Measurements from ENCODE around the gene HTR7.
A peak's percentile ranks its signal among the peaks of the same experiment; 100 is the strongest.

HTR7 gene

GRCh38 chr10:90866050-90866598 lies 8.3 kb upstream of the HTR7 start:
- Histone ChIP-seq H2AFZ (ENCODE audit: low read length) (no peak overlapping the region), H3K4me1 (ENCODE audit: insufficient read depth, low read length, severe bottlenecking) (no peaks in the 10 kb centered on the region), H3K4me3 (ENCODE audit: low read depth, low read length, poor library complexity, severe bottlenecking) (no peak overlapping the region)

GRCh38 chr10:90865401-90865800 lies 7.6 kb upstream of the HTR7 start:
- H3K79me2 ChIP-seq (ENCODE audit: insufficient read depth, low read length): no peaks in the 10 kb centered on the region
- H3K4me3 ChIP-seq (ENCODE audit: low read depth, low read length, poor library complexity, severe bottlenecking): no peak overlapping the region
- H3K36me3 ChIP-seq (ENCODE audit: insufficient read depth, low read length): no peaks in the 10 kb centered on the region; the same call in 1 of the 2 replicates
- H4K20me1 ChIP-seq (ENCODE audit: insufficient read depth, low read length): no peaks in the 10 kb centered on the region
- no peaks in the 10 kb centered on the region for H3K27me3 ChIP-seq (ENCODE audit: insufficient read depth, low read length)
- no peak overlapping the region for H3K9ac ChIP-seq (ENCODE audit: low read length)
- H2AFZ ChIP-seq (ENCODE audit: low read length): no peak overlapping the region
- H3K9me3 ChIP-seq (ENCODE audit: low read length): 0 out of 2 replicates have a peak, but pooled peaks cover 4% of the 10 kb centered on the region
- H3K9me2 ChIP-seq (ENCODE audit: low read depth, low read length): no peaks in the 10 kb centered on the region
- H3K4me2 ChIP-seq (ENCODE audit: low read length): no peak overlapping the region
- TF ChIP-seq, protein P1, sequence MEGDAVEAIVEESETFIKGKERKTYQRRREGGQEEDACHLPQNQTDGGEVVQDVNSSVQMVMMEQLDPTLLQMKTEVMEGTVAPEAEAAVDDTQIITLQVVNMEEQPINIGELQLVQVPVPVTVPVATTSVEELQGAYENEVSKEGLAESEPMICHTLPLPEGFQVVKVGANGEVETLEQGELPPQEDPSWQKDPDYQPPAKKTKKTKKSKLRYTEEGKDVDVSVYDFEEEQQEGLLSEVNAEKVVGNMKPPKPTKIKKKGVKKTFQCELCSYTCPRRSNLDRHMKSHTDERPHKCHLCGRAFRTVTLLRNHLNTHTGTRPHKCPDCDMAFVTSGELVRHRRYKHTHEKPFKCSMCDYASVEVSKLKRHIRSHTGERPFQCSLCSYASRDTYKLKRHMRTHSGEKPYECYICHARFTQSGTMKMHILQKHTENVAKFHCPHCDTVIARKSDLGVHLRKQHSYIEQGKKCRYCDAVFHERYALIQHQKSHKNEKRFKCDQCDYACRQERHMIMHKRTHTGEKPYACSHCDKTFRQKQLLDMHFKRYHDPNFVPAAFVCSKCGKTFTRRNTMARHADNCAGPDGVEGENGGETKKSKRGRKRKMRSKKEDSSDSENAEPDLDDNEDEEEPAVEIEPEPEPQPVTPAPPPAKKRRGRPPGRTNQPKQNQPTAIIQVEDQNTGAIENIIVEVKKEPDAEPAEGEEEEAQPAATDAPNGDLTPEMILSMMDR (IDR thresholded peaks at IDR 0.05; ENCODE audit: low read length): peak; percentile 19; the same call in 1 of the 2 replicates
- TF ChIP-seq EZH2 (IDR thresholded peaks at IDR 0.05; ENCODE audit: borderline replicate concordance, low read length): no peak
- H3K27ac ChIP-seq (ENCODE audit: low read depth, low read length, poor library complexity, severe bottlenecking): no peak overlapping the region
- no peaks in the 10 kb centered on the region for H3F3A ChIP-seq (ENCODE audit: insufficient read depth, low read length)
- H3K4me1 ChIP-seq (ENCODE audit: insufficient read depth, low read length, severe bottlenecking): no peaks in the 10 kb centered on the region

More at GRCh38 chr10:90866050-90866598, 8.3 kb upstream of the HTR7 start:
- no peaks in the 10 kb centered on the region for H4K20me1 ChIP-seq (ENCODE audit: insufficient read depth, low read length)
- H3K27me3 ChIP-seq (ENCODE audit: insufficient read depth, low read length): no peaks in the 10 kb centered on the region
- H3K27ac ChIP-seq (ENCODE audit: low read depth, low read length, poor library complexity, severe bottlenecking): no peak overlapping the region
- H3K36me3 ChIP-seq (ENCODE audit: insufficient read depth, low read length): no peaks in the 10 kb centered on the region; the same call in 1 of the 2 replicates
- TF ChIP-seq EZH2 (IDR thresholded peaks at IDR 0.05; ENCODE audit: borderline replicate concordance, low read length): no peak
- TF ChIP-seq, protein P1 (IDR thresholded peaks at IDR 0.05; ENCODE audit: low read length): no peak
- no peaks in the 10 kb centered on the region for H3F3A ChIP-seq (ENCODE audit: insufficient read depth, low read length)
- 0 out of 2 replicates have a peak, but pooled peaks cover 4% of the 10 kb centered on the region for H3K9me3 ChIP-seq (ENCODE audit: low read length)
- H3K9ac ChIP-seq (ENCODE audit: low read length): no peak overlapping the region
- H3K9me2 ChIP-seq (ENCODE audit: low read depth, low read length): no peaks in the 10 kb centered on the region
- H3K79me2 ChIP-seq (ENCODE audit: insufficient read depth, low read length): no peaks in the 10 kb centered on the region
- no peak overlapping the region for H3K4me2 ChIP-seq (ENCODE audit: low read length)

GRCh38 chr10:90862908-90863514 lies 5.2 kb upstream of the HTR7 start:
- no peak overlapping the region for H3K4me3 ChIP-seq (ENCODE audit: low read depth, low read length, poor library complexity, severe bottlenecking)
- no peaks in the 10 kb centered on the region for H3K79me2 ChIP-seq (ENCODE audit: insufficient read depth, low read length)
- H3K27me3 ChIP-seq (ENCODE audit: insufficient read depth, low read length): no peaks in the 10 kb centered on the region
- no peaks in the 10 kb centered on the region for H4K20me1 ChIP-seq (ENCODE audit: insufficient read depth, low read length)
- H3K9me3 ChIP-seq (ENCODE audit: low read length): no peaks in the 10 kb centered on the region
- H3K27ac ChIP-seq (ENCODE audit: low read depth, low read length, poor library complexity, severe bottlenecking): no peak overlapping the region
- H3K4me2 ChIP-seq (ENCODE audit: low read length): no peak overlapping the region
- H2AFZ ChIP-seq (ENCODE audit: low read length): no peak overlapping the region
- H3F3A ChIP-seq (ENCODE audit: insufficient read depth, low read length): no peaks in the 10 kb centered on the region
- H3K9ac ChIP-seq (ENCODE audit: low read length): no peak overlapping the region
- TF ChIP-seq, protein P1 (IDR thresholded peaks at IDR 0.05; ENCODE audit: low read length): peak; percentile 44
- no peak for TF ChIP-seq EZH2 (IDR thresholded peaks at IDR 0.05; ENCODE audit: borderline replicate concordance, low read length)
- H3K4me1 ChIP-seq (ENCODE audit: insufficient read depth, low read length, severe bottlenecking): peaks cover 3% of the 10 kb centered on the region
- no peaks in the 10 kb centered on the region for H3K9me2 ChIP-seq (ENCODE audit: low read depth, low read length)
- no peaks in the 10 kb centered on the region for H3K36me3 ChIP-seq (ENCODE audit: insufficient read depth, low read length)

Measured in OCI-LY1 (cell line).